ENCODE measurements around the gene PRDM10. TPM values are rescaled to one million over a fixed set of nuclear protein-coding genes. Genes with fewer than 3 reads are reported as not detected.

Gene PRDM10
- total RNA-seq (ENCODE audit: low replicate concordance): 2.7 and 3.5 TPM in 2 replicates

DNA sequence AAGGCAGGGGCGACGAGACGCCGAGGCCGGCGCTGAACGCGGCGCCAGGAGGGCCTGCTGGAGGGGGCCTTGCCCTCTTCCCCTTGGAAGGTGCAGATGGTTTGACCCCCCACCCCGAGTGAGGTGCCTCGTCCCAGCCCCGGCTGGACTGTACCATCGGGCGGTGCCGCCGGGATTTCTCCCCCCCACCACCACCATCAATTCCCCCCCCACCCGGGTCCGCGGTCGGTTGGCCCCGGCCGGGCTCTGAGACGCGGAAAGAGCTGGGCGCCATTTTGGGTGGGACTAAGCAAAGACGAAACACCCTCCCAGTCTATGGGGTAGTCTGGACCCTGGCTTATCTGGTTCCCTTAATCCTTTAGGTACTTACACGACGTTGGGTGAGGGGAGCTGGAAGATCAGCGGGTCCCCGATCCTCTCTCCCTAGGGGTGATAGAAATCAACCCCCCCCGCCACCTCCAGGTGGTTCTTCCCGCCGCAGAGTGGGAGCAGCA is at the start of gene PRDM10:
Gene PRDM10 (minus strand): TSS at position 484 of the 494 bp plus-strand sequence. CDS start 41,871 bp downstream, outside the sequence.

DNA sequence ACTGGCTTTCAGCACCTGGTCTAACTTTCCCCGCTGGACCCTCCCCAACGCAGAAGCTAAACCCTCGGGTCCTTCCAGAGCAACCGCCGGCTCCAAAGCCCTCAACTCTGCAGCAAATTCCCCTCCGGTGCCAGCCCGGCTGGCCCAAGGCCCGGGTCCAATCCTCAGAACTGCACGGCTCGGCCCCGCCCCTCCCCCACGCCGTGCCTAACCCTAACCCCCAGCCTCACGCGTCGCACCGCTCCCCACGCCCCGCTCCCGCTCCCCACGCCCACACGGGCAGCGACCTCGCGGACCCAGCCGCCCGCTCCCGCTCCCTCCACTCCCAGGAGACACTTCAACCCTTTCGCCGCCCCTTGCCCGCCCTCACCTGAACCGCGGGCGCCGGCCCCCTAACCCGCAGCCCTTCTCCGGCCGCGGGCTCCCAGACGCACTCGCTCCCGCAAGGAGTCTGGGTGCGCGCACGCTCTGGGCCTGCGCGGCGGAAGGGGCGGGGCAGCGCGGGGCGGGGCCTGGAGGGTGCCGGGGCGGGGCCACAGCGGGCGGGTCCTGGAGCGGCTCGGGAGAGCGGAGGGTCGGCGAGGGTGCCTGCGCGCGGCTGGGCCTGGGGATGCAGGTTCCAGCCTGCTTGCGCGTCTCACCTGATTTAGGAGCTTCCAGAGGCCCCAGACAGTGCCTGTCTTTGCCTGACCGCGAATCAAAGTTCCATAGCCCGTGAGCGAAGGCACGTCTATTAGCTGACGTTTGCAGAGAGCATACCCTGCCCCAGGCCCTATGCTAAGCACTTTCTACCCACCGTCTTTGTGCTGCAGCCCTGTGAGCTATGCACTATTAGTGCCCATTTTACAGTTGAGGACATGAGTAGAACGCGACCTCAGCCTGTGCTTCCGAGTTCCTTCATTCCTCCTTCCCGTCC is 107.3 kb downstream of the PRDM10 start, which contains the start of gene NFRKB:
Gene NFRKB (minus strand): TSS at position 453 of the 916 bp plus-strand sequence. CDS start 2,729 bp downstream, outside the sequence.

Other genes starting within 250 kb of the PRDM10 start
- not detected in 2 replicates for gene TMEM45B, start 187.0 kb downstream of the PRDM10 start, total RNA-seq (ENCODE audit: low replicate concordance)
- gene NFRKB, start 107.3 kb downstream of the PRDM10 start, total RNA-seq (ENCODE audit: low replicate concordance): 10.2 and 13.1 TPM in 2 replicates
- 575 and 754 TPM in 2 replicates for gene APLP2, start 67.1 kb upstream of the PRDM10 start, total RNA-seq (ENCODE audit: low replicate concordance)
- gene ST14, start 156.9 kb upstream of the PRDM10 start, total RNA-seq (ENCODE audit: low replicate concordance): under 0.01 and 0.23 TPM in 2 replicates

Data from smooth muscle cell of the coronary artery (primary cell).